ENCODE data around the gene ARID1A.

ARID1A gene

DNA sequence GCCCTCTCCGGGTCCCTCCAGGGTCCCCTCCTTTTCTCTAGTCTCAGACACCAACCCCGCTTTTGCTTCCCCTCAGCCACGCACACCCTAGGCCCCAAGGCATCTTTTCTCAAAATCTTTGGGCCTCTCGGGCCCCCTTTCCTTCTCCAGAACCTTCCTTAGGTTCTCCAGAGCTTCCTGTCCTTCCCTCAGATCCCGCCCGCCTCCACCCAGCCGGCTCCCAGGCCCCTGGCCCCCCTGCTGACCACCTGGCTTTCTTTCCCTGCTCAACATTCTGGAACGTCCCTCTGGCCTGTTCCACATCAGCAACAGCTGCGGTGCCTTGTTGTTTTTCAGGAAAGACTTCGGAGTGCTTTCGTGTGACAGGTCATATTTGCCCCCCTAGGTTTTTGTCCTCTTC, 131.8 kb downstream of the ARID1A start:
- DNase-seq (ENCODE audit: low spot score) = no peak

GRCh38 chr1:26828411-26828991, 132.7 kb downstream of the ARID1A start:
- DNase-seq (ENCODE audit: low spot score) = no peak

DNA sequence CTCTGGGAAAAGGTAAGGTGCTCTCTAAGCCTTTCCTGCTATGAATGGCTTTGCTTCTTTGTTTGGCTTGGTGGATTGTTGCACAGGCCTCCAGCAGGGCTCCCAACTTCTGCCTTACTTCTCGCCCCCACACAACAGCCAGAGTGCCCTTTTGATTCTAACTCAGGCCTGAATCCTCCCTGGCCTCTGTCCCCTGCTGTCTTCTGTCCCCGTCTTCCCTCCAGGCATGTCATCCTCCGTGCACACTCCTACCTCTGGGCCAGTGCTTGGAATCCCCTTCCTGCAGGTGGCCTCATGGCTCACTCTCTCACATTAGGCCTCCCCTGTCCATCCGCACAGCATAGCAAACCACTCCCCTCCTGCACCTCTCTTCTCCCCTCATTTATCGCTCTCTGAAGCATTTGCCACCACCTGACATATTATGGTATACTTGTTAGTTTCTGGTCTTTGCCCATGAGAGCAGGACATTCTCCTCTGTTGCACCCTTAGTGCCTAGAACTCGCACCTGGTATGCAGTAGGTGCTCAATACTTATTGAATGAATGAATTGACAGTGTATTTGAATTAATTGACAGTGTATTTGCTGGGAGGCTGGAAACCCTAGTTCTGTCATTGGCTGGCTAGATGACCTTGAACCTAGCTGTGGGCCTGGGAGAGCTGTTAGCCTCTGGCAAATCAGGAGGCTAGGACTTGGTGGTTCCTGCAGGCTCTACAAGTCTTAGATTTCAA, 133.5 kb downstream of the ARID1A start:
- DNase-seq (ENCODE audit: low spot score) = no peak

DNA sequence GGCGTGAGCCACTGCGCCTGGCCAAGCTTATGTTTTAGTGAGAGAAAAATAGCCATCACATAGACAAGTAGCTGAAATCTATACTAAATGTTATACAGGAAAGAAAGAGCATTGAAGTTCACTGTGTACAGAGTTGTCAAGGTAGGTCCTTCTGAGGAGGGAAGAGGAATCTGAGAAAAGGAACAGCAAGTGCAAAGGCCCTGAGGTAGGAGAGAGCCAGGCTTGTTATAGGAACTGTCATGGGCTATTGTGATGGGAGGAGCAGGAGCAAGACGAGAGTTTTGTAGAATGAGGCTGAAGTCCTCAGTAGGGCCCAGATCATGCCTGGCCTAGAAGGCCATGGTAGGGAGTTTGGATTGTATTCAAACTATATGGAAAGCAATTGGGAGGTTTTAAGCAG, 135.2 kb downstream of the ARID1A start:
- no peak for DNase-seq (ENCODE audit: low spot score)
